GM10266 (cell line): ENCODE data around the gene ANKRD17.

Experiments
- DNase-seq: peaks from one replicate; pipeline ENCODE4 v3.0.0; 2012; ENCODE audit errors: extremely low spot score
- TF ChIP-seq, protein P1 (sequence below): IDR thresholded peaks from 2 replicates; pipeline ENCODE4 v1.5.1; 2012; ENCODE audit warnings: mild to moderate bottlenecking, low read depth; ENCODE audit not compliant: control insufficient read depth, insufficient read depth; ENCODE audit errors: missing control alignments

Gene ANKRD17

DNA sequence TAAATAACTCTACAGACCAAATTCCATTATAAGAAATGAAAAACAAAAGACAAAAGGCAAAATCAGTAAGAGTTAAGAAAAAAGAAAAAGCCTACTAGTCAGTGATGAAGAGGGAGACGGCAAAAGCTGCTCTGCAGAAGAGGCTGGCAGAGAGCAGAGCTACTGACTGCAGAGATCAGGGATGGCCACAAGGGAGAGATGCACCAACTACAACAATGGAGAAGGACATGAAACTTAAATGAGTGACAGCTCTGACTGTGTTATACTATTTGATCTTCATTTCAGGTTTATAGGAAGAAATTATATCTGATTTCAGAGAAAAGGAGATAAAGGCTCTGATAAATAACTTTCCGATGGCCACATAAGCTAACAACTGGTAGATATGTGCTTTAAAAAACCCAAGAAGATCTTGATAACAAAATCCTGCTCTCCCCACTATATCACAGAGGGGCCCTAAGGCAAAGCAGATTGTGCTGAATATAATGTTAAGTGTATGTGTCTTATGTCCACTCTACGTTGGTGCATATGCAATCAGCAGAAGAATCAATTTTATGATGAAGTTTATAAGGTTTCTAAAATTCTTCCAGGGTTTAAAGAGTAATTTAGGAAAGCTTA lies 130.7 kb downstream of the ANKRD17 start:
- TF ChIP-seq, protein P1, sequence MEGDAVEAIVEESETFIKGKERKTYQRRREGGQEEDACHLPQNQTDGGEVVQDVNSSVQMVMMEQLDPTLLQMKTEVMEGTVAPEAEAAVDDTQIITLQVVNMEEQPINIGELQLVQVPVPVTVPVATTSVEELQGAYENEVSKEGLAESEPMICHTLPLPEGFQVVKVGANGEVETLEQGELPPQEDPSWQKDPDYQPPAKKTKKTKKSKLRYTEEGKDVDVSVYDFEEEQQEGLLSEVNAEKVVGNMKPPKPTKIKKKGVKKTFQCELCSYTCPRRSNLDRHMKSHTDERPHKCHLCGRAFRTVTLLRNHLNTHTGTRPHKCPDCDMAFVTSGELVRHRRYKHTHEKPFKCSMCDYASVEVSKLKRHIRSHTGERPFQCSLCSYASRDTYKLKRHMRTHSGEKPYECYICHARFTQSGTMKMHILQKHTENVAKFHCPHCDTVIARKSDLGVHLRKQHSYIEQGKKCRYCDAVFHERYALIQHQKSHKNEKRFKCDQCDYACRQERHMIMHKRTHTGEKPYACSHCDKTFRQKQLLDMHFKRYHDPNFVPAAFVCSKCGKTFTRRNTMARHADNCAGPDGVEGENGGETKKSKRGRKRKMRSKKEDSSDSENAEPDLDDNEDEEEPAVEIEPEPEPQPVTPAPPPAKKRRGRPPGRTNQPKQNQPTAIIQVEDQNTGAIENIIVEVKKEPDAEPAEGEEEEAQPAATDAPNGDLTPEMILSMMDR: peak; percentile 3
- no peak for DNase-seq

DNA sequence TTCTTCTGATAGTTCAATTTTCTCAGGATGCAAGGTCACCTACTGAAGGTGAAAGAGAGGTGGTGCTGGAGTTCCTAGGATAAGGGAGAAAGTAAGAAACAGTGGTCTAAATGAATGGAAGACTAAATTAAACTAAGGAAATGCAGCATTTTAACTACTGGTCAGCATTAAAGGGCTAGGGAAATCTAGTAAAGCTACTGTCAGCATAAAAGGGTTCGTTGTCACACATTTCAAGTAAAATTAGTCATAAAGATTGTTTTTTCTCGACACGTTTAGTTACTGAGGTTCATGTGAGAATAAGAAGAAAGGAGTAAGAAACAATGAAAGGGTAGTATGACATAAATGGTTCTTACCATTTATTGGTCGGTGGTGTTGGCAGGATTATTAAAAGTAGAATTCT lies 149.1 kb downstream of the ANKRD17 start:
- TF ChIP-seq, protein P1: no peak
- no peak for DNase-seq

GRCh38 chr4:73104695-73105094 lies 153.9 kb downstream of the ANKRD17 start:
- TF ChIP-seq, protein P1: no peak
- no peak for DNase-seq

GRCh38 chr4:73103799-73104503 lies 154.6 kb downstream of the ANKRD17 start:
- DNase-seq: no peak
- TF ChIP-seq, protein P1: no peak

- TF ChIP-seq, protein P1: no peak
- DNase-seq: no peak
Measured at GRCh38 chr4:73099143-73099542, 159.5 kb downstream of the ANKRD17 start.

DNA sequence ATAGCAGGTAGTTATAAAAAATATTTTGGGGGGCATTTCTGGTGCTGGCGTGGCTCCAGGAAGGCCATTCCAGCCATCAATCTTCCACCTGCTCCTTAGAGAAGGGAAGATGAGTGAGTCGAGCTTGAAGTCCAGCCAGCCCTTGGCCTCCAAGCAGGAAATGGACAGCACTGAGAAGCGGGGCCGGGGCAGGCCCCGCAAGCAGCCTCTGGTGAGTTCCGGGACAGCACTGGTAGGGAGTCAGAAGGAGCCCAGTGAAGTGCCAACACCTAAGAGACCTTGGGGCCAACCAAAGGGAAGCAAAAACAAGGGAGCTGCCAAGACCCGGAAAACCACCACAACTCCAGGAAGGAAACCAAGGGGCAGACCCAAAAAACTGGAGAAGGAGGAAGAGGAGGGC lies 159.9 kb downstream of the ANKRD17 start:
- DNase-seq: no peak
- TF ChIP-seq, protein P1: no peak

GRCh38 chr4:73098016-73098415 lies 160.6 kb downstream of the ANKRD17 start:
- DNase-seq: no peak
- TF ChIP-seq, protein P1: no peak
